Astrocyte of the spinal cord (primary cell): ENCODE results near the gene RSRC1.

Experiments
- DNase-seq: peaks from one replicate; pipeline ENCODE4 v3.0.0; 2011; ENCODE audit warnings: low read depth, low spot score
- H3K4me3 ChIP-seq: 2 replicates; pipeline ENCODE4 v1.5.1; 2011; ENCODE audit warnings: low read depth, mild to moderate bottlenecking, low read length, moderate library complexity
- CTCF ChIP-seq: IDR thresholded peaks from 2 replicates; pipeline ENCODE4 v1.5.1; 2012; ENCODE audit warnings: low read depth, mild to moderate bottlenecking, low read length, inconsistent platforms
- in situ Hi-C: cut with HindIII; loops from 2 replicates; pipeline ENCODE4 v1.10.0; 2017; ENCODE audit warnings: low sequenced_read_pairs

Gene RSRC1

GRCh38 chr3:158369279-158369678 lies 259.4 kb downstream of the RSRC1 start:
- DNase-seq = no peak
- H3K4me3 ChIP-seq = no peak overlapping the region
- TF ChIP-seq CTCF = no peak
- in situ Hi-C loops = no loop called here

- no peak overlapping the region for H3K4me3 ChIP-seq
- no peak for DNase-seq
- TF ChIP-seq CTCF = no peak
- in situ Hi-C loops = no loop called here
Observed at GRCh38 chr3:158379517-158379916, 269.6 kb downstream of the RSRC1 start.

GRCh38 chr3:158381262-158381868 lies 271.5 kb downstream of the RSRC1 start:
- DNase-seq = peak; percentile 8
- no peak overlapping the region for H3K4me3 ChIP-seq
- in situ Hi-C loops = no loop called here
- no peak for TF ChIP-seq CTCF

DNA sequence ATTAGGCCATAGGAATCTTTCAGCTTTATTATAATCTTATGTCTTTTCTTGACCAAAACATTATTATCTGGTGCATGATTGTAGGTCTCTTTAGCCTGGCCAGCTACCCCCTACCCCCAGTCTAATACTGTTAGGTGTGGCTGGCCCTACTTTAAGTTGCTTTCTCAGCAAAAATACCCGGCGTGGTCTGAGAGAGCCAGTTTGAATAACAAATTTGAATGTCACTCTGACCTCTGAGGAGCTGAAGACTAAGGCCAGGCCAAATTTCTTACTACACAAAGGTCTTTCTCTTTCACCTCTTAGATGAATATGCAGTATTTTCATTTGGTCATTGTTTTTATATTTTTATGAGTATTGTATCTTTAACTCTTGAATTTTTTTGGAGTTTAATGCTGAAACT lies 272.6 kb downstream of the RSRC1 start:
- in situ Hi-C loops = no loop called here
- TF ChIP-seq CTCF = no peak
- H3K4me3 ChIP-seq = no peak overlapping the region
- no peak for DNase-seq

DNA sequence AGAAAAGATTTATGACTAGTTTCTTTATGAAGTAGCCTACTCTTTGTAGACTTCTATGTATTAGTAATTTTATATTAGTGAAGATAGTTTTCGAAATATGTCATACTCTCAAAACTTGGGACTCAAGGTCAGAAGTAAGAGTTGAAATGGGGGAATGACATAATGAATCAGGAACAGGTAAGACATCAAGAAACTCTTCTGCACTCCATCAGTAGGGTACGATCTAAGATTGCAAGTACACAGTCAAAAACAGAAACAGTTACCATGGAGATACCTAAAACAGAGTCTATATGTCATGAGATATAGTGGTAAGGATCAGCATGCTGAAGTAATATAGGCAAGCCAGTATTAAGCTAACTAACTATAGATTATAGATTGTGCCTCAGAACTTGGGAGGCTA lies 274.1 kb downstream of the RSRC1 start:
- in situ Hi-C loops = no loop called here
- H3K4me3 ChIP-seq = no peak overlapping the region

DNA sequence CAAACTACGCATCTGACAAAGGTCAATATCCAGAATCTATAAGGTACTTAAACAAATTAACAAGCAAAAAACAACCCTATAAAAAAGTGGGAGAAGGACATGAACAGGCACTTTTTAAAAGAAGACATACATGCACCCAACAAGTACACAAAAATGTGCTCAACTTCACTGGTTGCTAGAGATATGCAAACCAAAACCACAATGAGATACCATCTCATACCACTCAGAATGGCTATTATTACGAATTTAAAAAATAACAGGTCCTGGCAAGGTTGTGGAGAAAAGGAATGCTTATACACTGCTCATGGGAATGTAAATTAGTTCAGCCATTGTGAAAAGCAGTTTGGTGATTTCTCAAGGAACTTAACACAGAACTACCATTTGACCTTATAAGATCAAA lies 285.5 kb downstream of the RSRC1 start:
- H3K4me3 ChIP-seq = no peak overlapping the region
- peak; percentile 15 for DNase-seq
- in situ Hi-C loops = no loop called here
- no peak for TF ChIP-seq CTCF

More for the DNA sequence above, 274.1 kb downstream of the RSRC1 start:
- no peak for DNase-seq
- TF ChIP-seq CTCF = no peak

DNA sequence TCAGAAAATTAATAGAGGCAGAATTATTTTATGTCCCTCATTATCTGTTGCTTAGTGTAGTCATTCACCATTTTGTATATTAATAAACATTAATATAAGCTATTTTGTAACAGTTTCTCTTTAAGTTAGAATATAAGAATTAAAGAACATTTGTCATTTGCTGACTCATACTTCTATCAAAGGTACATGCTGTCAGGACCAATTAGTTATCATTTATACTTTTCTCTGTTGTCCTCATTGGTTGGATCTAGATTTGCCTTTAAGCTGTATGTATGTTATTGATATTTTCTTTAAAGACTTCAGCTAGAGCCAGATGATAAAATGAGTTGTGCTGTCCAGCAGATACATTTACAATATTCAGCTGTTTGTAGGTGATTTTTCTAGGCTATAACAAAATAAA lies 292.7 kb downstream of the RSRC1 start:
- in situ Hi-C loops = no loop called here
- TF ChIP-seq CTCF = no peak
- DNase-seq = no peak
- H3K4me3 ChIP-seq = no peak overlapping the region
